NCI-H128 (cell line): ENCODE data around the gene CD27.
"Not testable (repeated sequence)": the region's sequence is repeated elsewhere in the genome, so short reads cannot be mapped to it uniquely, and the experiment has no call there.

Source experiments
- DNase-seq: peaks from one replicate; lab custom pipeline; 2025; ENCODE audit not compliant: unreplicated experiment; lab: John Stamatoyannopoulos, UW

CD27 gene

GRCh38 chr12:6444704-6445688 lies at the start of gene CD27:
Gene CD27 (plus strand): TSS chr12:6444955. CDS start chr12:6445096, 141 bp downstream.
- no peak for DNase-seq

GRCh38 chr12:6396031-6396430 lies 48.7 kb upstream of the CD27 start:
- no peak for DNase-seq

- DNase-seq = no peak
Measured at GRCh38 chr12:6399884-6400644, 44.7 kb upstream of the CD27 start.

GRCh38 chr12:6404390-6404789 lies 40.4 kb upstream of the CD27 start:
- no peak for DNase-seq

DNA sequence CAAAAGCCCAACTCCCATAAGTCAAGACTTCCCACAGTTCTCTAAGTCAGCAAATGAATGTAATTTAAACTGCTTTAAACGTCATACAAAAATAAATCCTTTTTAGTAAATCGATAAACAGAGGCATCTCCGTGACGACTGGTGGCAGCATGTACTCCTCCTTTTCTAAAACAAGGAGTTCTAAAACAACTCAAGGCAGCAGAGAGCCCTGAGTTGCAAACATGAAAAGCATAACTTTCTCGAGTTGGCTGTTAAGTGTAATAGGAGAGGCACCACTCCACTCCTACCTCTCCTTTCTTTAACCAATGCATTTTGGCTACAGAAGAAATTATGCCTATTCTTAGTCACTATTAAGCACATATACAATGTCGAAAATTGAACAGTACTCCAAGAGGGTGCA lies 38.8 kb upstream of the CD27 start:
- no peak for DNase-seq

DNA sequence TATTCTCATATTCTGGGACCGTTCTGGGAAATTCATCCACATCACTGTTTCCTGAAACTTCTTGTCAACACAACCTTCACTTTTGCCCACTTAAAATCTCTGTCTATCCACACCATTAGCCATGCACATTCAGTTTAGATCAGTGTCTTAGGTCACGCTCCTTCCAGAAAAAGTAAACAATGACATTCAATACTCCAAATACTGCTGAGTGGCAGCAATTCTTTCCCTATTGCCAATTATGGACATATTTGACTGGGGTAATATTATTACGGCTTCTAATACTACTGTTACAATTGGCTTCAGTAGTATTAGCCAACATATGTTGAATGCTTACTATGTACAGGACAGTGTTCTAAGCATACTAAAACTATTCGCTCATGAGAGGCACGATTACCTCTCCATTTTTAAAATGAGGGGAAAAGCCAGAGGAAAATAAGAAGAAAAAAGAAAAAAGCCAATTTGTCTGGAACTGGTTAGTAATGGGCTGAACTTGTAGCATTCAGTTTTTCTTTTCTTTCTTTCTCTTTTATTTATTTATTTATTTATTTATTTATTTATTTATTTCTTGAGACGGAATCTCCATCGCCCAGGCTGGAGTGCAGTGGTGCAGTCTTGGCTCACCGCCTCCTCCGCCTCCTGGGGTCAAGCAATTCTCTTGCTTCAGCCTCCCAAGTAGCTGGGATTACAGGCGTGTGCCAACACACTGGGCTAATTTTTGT lies 37.4 kb upstream of the CD27 start:
- DNase-seq = no peak

DNA sequence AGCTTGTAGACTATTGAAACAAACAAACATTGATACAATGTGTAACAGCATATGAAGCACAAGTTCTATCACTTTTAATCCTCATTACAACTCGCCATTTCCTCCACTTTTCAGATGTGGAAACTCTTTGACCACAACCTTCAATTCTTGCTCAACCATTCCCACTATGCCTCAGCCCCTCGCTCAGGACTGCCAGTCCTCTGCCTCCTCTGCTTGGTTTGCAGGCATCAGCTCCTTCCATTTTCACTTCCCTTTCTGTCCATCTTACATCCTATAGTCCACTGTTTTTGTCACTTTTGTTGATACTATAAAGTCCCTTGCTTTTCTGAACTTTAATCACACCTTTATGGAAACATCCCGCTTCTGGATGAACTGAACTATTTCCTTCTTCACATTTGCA lies 28.2 kb upstream of the CD27 start:
- DNase-seq = no peak

DNA sequence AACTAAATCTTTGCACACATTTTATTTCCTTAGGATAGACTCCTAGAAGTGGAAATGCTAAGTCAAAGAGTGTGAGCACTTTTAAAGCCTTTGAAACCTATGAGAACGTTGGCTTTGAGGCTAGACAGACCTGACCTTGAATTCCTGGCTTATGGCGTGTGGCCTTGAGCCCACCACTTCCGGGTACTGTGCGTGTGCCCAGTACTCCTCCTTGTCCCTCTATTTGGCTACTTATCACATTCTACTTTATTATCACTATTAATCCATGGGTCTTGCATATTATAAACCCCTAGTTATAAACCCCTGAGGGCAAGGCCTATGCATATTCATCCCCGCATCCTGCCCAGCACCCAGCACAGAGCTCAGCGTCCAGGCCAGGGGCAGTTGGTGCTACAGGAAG lies 26.0 kb upstream of the CD27 start:
- DNase-seq = no peak

GRCh38 chr12:6420364-6420763 lies 24.4 kb upstream of the CD27 start:
- no peak for DNase-seq

- DNase-seq = peak; percentile 75
Measured at GRCh38 chr12:6423267-6424007, 21.3 kb upstream of the CD27 start.

GRCh38 chr12:6424008-6424347 lies 20.8 kb upstream of the CD27 start:
- DNase-seq = no peak

DNA sequence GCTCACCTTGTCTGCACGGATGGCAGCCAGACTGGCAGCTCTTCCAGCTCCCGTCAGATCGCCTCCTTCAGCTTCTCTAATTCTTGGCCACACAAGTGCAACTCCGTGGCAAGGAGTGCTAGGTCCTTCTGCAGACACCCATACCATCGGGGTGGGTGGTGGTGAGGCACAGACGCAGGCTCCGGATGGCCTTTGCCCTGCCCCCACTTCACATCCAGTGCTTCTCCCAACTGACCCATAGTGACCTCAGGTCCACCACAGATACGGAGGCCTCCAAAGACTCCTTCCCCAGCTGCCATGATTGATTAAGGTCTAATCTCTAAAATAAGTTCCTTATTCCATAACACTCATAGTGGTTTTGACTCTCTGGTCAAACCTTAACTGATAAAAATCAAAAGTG lies 19.9 kb upstream of the CD27 start:
- DNase-seq = no peak

GRCh38 chr12:6425590-6426531 lies 18.9 kb upstream of the CD27 start:
- no peak for DNase-seq

DNA sequence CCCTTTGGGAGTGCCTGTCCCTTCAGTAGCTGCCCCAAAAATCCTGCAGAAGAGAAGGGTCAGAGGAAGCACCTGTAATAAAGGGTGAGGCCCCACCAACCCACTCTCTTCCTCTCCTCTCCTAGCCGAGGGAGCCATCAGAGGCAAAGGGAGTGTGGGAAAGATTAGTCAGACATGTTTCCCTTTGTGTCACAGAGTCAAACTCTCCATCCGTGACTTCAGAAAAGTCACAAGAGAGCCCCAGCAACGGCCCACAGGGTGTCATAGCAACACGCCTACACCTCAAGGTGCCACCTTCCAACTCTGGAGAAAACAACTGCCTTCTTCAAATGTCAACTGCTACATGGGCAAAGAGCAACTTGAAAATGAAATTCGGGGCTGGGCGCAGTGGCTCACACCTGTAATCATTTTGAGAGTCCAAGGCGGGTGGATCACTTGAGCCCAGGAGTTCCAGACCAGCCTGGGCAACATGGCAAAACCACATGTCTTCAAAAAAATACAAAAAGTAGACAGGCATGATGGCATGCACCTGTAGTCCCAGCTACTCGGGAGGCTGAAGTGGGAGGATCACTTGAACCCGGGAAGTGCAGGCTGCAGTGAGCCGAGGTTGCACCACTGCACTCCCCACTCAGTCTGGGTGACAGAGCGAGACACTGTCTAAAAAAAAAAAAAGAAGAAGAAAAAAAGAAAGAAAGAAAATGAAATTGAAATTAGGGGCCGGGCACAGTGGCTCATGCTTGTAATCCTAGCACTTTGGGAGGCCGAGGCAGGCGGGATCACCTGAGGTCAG lies 17.7 kb upstream of the CD27 start:
- DNase-seq = no peak

DNA sequence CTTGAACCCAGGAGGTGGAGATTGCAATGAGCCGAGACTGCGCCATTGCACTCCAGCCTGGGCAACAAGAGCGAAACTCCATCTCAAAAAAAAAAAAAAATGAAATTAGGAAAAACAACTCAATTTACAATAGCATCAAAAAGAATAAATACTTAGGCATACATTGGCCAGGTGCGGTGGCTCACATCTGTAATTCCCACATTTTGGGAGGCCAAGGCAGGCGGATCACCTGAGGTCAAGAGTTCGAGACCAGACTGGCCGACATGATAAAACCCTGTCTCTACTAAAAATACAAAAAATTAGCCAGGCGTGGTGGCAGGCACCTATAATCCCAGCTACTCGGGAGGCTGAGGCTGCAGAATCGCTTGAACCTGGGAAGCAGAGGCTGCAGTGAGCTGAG lies 17.0 kb upstream of the CD27 start:
- DNase-seq = not testable (repeated sequence)

DNA sequence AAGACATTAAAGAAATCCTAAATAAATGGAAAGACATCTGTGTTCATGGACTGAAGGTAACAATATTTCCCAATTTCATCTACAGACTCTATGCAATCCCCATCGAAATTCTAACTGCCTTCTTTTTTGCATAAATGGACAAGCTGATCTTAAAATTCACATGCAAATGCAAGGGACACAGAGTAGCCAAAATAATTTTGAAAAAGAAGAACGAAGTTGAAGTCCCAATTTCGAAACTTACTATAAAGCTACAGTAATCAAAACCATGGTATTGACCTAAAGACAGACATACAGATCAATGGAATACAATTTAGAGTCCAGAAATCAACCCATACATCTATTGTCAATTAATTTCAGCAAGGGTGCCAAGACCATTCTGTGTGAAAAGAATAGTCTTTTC lies 16.4 kb upstream of the CD27 start:
- DNase-seq = no peak

GRCh38 chr12:6430124-6430989 lies 14.4 kb upstream of the CD27 start:
- DNase-seq = no peak

- DNase-seq = no peak
Measured at GRCh38 chr12:6432991-6433390, 11.8 kb upstream of the CD27 start.
